Heart left ventricle (tissue), 16 donors: ENCODE measurements around the gene RPTOR. TPM values are rescaled to one million over a fixed set of nuclear protein-coding genes. Genes with fewer than 3 reads are reported as not detected.
A peak's percentile ranks its signal among the peaks of the same experiment; 100 is the strongest.

ENCODE experiments used
- ATAC-seq, 4 donors: fragments of 200-7000 bp; cut with Tn5 transposase; one replicate each; pipeline ENCODE4 v1.9.1; 2020 to 2022; ENCODE audit warnings: moderate library complexity in 4 of 4, mild to moderate bottlenecking in 3 of 4, moderate number of reproducible peaks in 1 of 4
- DNase-seq, 5 donors: peaks; one replicate each; pipeline ENCODE4 v3.0.0-alpha.2; 2020
- H3K27ac ChIP-seq, 12 donors: fragments of 200-600 bp; sonication (generic) in 4 of 12; one replicate each; pipeline versions ENCODE4 v1.5.0 to v1.8.0; 2016 to 2022; ENCODE audit warnings: mild to moderate bottlenecking in 2 of 12
- H3K27me3 ChIP-seq, 9 donors: fragments of 200-600 bp; sonication (generic) in 2 of 9; one replicate each; pipeline versions ENCODE4 v1.5.1 to v1.8.0; 2016 to 2022; ENCODE audit warnings: mild to moderate bottlenecking in 3 of 9
- H3K36me3 ChIP-seq, 9 donors: fragments of 200-600 bp; sonication (generic) in 2 of 9; one replicate each; pipeline versions ENCODE4 v1.5.0 to v1.8.0; 2018 to 2022; ENCODE audit warnings: mild to moderate bottlenecking in 2 of 9
- H3K4me1 ChIP-seq, 12 donors: fragments of 200-600 bp; sonication (generic) in 4 of 12; one replicate each; pipeline versions ENCODE4 v1.5.0 to v1.8.0; 2016 to 2022; ENCODE audit warnings: mild to moderate bottlenecking in 3 of 12
- H3K4me3 ChIP-seq, 12 donors: fragments of 200-600 bp; sonication (generic) in 4 of 12; one replicate each; pipeline versions ENCODE4 v1.5.0 to v1.8.0; 2017 to 2022; ENCODE audit warnings: mild to moderate bottlenecking in 9 of 12, moderate library complexity in 4 of 12
- H3K9me3 ChIP-seq, 12 donors: fragments of 200-600 bp; sonication (generic) in 4 of 12; one replicate each; pipeline versions ENCODE4 v1.5.0 to v1.8.0; 2016 to 2022; ENCODE audit warnings: mild to moderate bottlenecking in 1 of 12
- POLR2A ChIP-seq, 2 donors: fragments of 450-650 bp; IDR thresholded peaks; one replicate each; pipeline ENCODE4 v1.6.1; 2017; ENCODE audit warnings: antibody characterized with exemption in 2 of 2, mild to moderate bottlenecking in 2 of 2, moderate library complexity in 2 of 2
- WGBS, 4 donors: extraction: QIAGEN DNeasy Blood & Tissue Kit in 2 of 4; methylation state at CpG; one replicate each; pipeline versions ENCODE4 v1.1.5 to v1.1.7; 2013 to 2018; 5-methylcytosine and 5-hydroxymethylcytosine counted together
- intact Hi-C, 10 donors: fragments of 100-400 bp; cut with DNase I; formaldehyde crosslinking; loops; one replicate each; pipeline versions ENCODE4 v1.11.1 to v1.14.2; 2022
- long read RNA-seq, 3 donors: library from polyadenylated mRNA; unstranded; transcript quantifications; one replicate each; pipeline ENCODE4 v2.0.0, GENCODE V29; 2020 to 2021
- polyA plus RNA-seq, 2 donors: library from polyadenylated mRNA; stranded (reverse); fragments of 200-250 nt; gene quantifications; one replicate each; pipeline ENCODE4 v1.2.3, GENCODE V29; 2013
- total RNA-seq, 9 donors: library from RNA; depleted of rRNA in 2 of 9; stranded (reverse); fragments of >200 nt in 2 of 9; fragmentation: NEBNext Ultra II Directional in 3 of 9; extraction: Animal tissue kit (Norgen Biotek cat#: 25700) in 3 of 9; gene quantifications; one replicate each; pipeline versions ENCODE4 v1.1.0 to v1.2.4, GENCODE V29; 2016 to 2023
- TF ChIP-seq, protein P1 (sequence below), 12 donors: fragments of 200-600 bp; sonication (generic) in 4 of 12; IDR thresholded peaks; one replicate each; pipeline versions ENCODE4 v1.5.0 to v1.8.0; 2018 to 2022; ENCODE audit warnings: antibody characterized with exemption in 12 of 12, mild to moderate bottlenecking in 5 of 12
- donor health status: ischemic (EF 13 %, LVEDD 7.1; RV severe dilation, severe dysfunction).
- donor health status: healthy with polysubstance abuse.
- donor health status: DM: no; HTN: yes; CAD: no.
- donor health status: DM: no; HTN: no; CAD: no.
- donor health status: ischemic (EF 25% LVEDD 6.9; RV normal size, moderate dysfunction).
- donor health status: ischemic (EF 25% LVEDD 5.7; RV mildly dilated, moderate dysfunction).
- donor health status: healthy.
- donor health status: DM: yes; HTN: yes; CAD: no.
- donor health status: ischemic (EF 35%, LVEDD 5.7; RV mildly dilated, moderate dysfunction).
- donor health status: nonischemic (EF 11% LVEDD 7.7; RV severe dilation, severe dysfunction).
- donor health status: DM: yes; HTN: yes; CAD: no.
- donor health status: PGD.
- donor health status: ischemic (EF 29% LVEDD 5.4; RV normal size, mild dysfunction).
- donor health status: nonischemic (EF 23%, LVEDD 6.1; RV moderate dilation, normal function).

Gene RPTOR
- 10 to 100 TPM; 18.5 to 31.7 (median 27.1) TPM for total RNA-seq
- 10 to 100 TPM; 14.7 to 16.7 TPM for polyA plus RNA-seq
- long read RNA-seq, donor 1, partial matches to known transcripts = 26 of 36 reads
- long read RNA-seq, donor 1, other reads (novel, unspliced or antisense) = 10 of 36 reads
- long read RNA-seq, donor 2, partial matches to known transcripts = 8 of 12 reads
- long read RNA-seq, donor 2, other reads (novel, unspliced or antisense) = 3 of 12 reads
- long read RNA-seq, donor 3, partial matches to known transcripts = 20 of 24 reads
- long read RNA-seq, donor 3, other reads (novel, unspliced or antisense) = 4 of 24 reads

DNA sequence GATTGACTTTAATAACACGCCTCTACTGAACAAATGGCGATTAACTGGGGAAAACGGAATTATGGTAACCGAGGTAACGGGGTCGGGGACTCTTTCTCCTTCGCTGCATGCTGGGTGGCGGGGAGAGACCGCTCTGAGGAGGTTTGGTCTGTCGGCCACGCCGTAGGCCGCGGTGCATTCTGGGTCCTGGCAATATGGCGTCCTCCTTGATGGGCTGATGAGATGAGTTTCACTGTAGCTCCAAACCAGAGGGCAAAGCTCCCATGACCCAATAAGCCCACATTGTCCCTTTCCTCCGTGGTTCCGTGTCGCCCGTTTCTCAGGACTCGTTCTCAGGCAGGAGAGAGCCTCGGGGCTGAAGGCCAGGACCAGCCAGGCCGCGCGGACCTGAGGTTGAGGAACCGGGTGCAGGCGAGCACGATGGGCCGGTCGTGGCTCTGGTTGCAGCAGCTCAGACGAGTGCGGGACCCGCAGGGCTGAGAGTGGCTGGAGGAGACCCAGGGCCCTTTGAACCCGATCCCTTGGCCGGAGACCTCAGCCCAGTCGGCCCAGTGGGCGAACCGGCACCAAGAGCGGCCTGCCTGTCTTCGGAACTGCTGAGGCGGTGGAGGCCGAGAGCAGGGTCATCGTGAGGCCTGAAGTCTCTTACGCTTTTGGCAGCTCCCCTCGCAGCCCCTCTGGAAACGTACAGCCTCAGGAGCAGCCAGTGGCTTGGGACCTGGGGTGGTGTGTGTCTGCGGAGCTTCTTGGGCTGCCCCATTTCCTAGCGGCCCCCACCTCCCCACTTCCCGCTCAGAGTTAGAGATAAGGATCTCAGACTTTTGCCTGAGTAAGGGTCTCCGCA is at the start of gene RPTOR:
Gene RPTOR (plus strand): TSS at position 184 of the 844 bp plus-strand sequence. CDS start 792 bp downstream, outside the sequence.
- intact Hi-C loops = no loop called here
- TF ChIP-seq, protein P1, sequence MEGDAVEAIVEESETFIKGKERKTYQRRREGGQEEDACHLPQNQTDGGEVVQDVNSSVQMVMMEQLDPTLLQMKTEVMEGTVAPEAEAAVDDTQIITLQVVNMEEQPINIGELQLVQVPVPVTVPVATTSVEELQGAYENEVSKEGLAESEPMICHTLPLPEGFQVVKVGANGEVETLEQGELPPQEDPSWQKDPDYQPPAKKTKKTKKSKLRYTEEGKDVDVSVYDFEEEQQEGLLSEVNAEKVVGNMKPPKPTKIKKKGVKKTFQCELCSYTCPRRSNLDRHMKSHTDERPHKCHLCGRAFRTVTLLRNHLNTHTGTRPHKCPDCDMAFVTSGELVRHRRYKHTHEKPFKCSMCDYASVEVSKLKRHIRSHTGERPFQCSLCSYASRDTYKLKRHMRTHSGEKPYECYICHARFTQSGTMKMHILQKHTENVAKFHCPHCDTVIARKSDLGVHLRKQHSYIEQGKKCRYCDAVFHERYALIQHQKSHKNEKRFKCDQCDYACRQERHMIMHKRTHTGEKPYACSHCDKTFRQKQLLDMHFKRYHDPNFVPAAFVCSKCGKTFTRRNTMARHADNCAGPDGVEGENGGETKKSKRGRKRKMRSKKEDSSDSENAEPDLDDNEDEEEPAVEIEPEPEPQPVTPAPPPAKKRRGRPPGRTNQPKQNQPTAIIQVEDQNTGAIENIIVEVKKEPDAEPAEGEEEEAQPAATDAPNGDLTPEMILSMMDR (IDR thresholded peaks at IDR 0.05) = peak in 1 of 12 donors; percentile 20
- TF ChIP-seq POLR2A (IDR thresholded peaks at IDR 0.05) = no peak
- Histone ChIP-seq H3K27ac (peak within 1 kb of the TSS; percentile 42 to 89 (median 80)), H3K4me3 (peak within 1 kb of the TSS; percentile 70 to 99 (median 88)), H3K4me1 (peaks cover 6 to 33% (median 24%) of the 10 kb centered on the region in 12 donors), H3K9me3 (no peaks in the 10 kb centered on the region), H3K27me3 (peaks cover 0 to 22% (median 0%) of the 10 kb centered on the region in 9 donors), H3K36me3 (peaks cover 0 to 4% (median 0%) of the 10 kb centered on the region in 9 donors)
- DNase-seq (peak; percentile 90 to 93 (median 91)), ATAC-seq (peak; percentile 96 to 100 (median 99))
- WGBS, 4 donors = 0 to 1% (median 1%) methylated on average over 27 to 49 of the region's 49 CpGs

DNA sequence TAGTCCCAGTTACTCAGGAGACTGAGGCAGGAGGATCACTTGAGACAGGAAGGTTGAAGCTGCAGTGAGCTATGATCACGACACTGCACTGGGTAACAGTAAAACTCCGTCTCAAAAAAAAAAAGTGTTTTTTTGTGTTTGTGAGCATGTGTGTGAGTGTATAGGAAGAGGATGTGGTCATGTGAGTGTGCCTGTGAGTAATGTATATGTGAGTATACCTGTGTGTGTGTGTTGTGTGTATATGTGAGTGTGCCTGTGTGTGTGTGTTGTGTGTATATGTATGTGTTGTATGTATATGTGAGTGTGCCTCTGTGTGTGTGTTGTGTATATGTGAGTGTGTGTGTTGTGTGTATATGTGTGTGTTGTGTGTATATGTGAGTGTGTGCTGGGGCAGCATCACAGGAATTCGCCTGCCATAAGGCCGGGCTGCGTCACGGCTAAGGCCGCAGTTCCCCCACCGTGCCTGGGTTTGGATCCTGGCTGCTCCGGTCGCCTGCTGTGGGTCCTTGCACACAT is 46.9 kb upstream of the RPTOR start:
- no peaks in the 10 kb centered on the region for H3K36me3 ChIP-seq
- H3K4me1 ChIP-seq = peaks cover 0 to 7% (median 0%) of the 10 kb centered on the region in 12 donors
- ATAC-seq = no peak
- H3K27me3 ChIP-seq = peaks cover 0 to 48% (median 7%) of the 10 kb centered on the region in 9 donors
- H3K9me3 ChIP-seq = no peaks in the 10 kb centered on the region
- peak overlapping the region in 3 of 12 donors; percentile 13 to 30 (median 16) for H3K4me3 ChIP-seq
- intact Hi-C loops = no loop called here
- 42 to 65% (median 52%) methylated on average over 8 to 10 of the region's 10 CpGs for WGBS, 4 donors
- H3K27ac ChIP-seq = peak overlapping the region in 1 of 12 donors; percentile 58
- no peak for DNase-seq
- TF ChIP-seq, protein P1 (IDR thresholded peaks at IDR 0.05) = no peak
- TF ChIP-seq POLR2A (IDR thresholded peaks at IDR 0.05) = no peak

DNA sequence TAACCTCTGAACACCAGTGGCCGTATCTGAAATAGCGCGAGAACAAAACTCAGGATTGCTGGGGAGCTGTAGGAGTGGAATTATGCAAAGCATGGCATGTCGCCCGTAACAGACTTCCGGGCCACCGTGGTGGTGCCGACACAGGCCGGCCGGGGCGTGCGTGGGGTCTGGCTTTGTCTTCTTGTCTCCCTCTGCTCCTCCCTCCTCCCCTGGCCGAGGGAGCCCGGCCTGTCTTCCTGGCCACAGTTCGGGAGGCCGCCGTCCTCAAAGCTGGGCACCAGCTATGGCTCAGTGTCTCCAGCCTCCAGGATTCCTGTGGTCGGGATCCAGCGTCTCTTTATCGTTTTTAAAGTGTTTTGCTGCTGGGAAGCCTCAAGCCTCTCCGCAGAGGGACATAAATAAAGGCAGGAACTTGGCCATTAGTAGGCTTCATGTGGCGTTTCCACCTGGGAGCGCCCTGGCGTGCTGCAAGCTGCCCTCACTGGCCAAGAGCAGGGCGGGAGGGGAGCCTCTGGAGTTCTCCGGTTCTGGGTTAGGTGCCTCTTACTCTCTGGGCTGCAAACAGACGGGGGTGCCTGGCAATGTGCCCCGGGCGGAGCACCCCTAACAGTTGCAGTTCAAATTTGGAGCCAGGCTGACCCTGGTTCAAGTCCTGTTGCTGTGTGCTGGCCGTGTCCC is 46.3 kb upstream of the RPTOR start:
- TF ChIP-seq, protein P1 (IDR thresholded peaks at IDR 0.05) = no peak
- no peak for TF ChIP-seq POLR2A (IDR thresholded peaks at IDR 0.05)

More for the DNA sequence above, 46.3 kb upstream of the RPTOR start:
- no peaks in the 10 kb centered on the region for H3K9me3 ChIP-seq
- intact Hi-C loops = no loop called here
- peak overlapping the region in 4 of 12 donors; percentile 13 to 30 (median 19) for H3K4me3 ChIP-seq
- DNase-seq = peak in 2 of 5 donors; percentile 33 to 36
- peak in 3 of 4 donors; percentile 16 to 40 (median 29) for ATAC-seq
- WGBS, 4 donors = 38 to 56% (median 47%) methylated on average over 20 to 30 of the region's 30 CpGs
- H3K27ac ChIP-seq = peak overlapping the region in 1 of 12 donors; percentile 58
- peaks cover 0 to 46% (median 7%) of the 10 kb centered on the region in 9 donors for H3K27me3 ChIP-seq
- no peaks in the 10 kb centered on the region for H3K36me3 ChIP-seq
- H3K4me1 ChIP-seq = peaks cover 0 to 7% (median 0%) of the 10 kb centered on the region in 12 donors
